ENCODE results near the gene FREY1. TPM values are rescaled to one million over a fixed set of nuclear protein-coding genes. Genes with fewer than 3 reads are reported as not detected.

FREY1 gene
- total RNA-seq, 2 experiments from 2014 or later = 0.73 to 0.88 TPM

- no peak for DNase-seq
- intact Hi-C loops (cut with micrococcal nuclease) = no loop called here
- H3K36me3 Mint-ChIP-seq = no peaks in the 10 kb centered on the region
- CTCF ChIA-PET = interaction anchor here (0.7 to 2.6 kb wide), 2 partner anchors 38 to 84 kb away, joined by 3 to 9 read pairs; no protein-coding TSS in a partner anchor
- no peak overlapping the region for H3K4me3 Mint-ChIP-seq
- peaks cover 8% of the 10 kb centered on the region for H3K27me3 Mint-ChIP-seq
- H3K9me3 Mint-ChIP-seq = no peaks in the 10 kb centered on the region
- no peak overlapping the region for H3K27ac Mint-ChIP-seq
- peaks cover 39% of the 10 kb centered on the region for H3K4me1 Mint-ChIP-seq (ENCODE audit: low read depth)
- POLR2A ChIA-PET = interaction anchor here (2.2 kb wide), 1 partner anchor 9 kb away, joined by 7 read pairs; the partner anchor contains the start of gene PEX16
Measured at GRCh38 chr11:45927332-45927683, 20.2 kb upstream of the FREY1 start.

DNA sequence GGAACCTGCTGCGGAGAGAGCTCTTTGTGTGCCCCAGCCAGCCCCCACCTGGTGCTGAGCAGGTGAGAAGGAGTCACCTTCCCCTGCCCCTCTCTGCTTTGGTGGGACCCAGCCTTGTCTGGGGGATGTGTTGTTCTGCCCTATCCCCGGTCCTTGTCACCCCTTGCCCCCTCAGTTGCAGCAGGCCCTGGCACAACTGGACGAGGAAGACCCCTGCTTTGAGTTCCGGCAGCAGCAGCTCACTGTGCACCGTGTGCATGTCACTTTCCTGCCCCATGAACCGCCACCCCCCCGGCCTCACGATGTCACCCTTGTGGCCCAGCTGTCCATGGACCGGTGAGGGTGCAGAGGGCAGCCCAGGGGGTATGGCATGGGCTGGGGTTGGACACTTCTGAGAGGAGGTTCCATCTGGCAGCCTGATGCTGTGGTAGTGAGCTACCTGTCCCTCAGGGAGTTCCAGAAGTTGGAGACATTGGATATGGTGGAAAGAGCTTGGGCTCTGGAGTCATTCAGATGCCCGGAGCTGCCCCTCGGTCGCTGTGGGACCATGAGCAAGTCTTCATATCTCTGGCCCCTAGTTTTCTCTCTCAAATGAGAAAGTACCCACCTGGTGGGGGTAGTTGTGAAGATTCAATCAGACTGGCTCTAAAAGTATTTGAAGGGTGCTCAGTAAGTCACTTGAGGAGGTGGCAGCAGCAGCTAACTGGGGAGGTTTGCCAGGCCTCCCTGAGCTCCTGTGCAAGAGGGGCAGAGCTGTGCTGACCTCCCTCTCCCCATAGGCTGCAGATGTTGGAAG lies 19.7 kb upstream of the FREY1 start:
- CTCF ChIA-PET = interaction anchor here (0.7 to 2.6 kb wide), 3 partner anchors 39 to 155 kb away, joined by 3 to 9 read pairs (median 3); no protein-coding TSS in a partner anchor
- no peaks in the 10 kb centered on the region for H3K36me3 Mint-ChIP-seq
- peaks cover 39% of the 10 kb centered on the region for H3K4me1 Mint-ChIP-seq (ENCODE audit: low read depth)
- no peaks in the 10 kb centered on the region for H3K9me3 Mint-ChIP-seq
- intact Hi-C loops (cut with micrococcal nuclease) = no loop called here
- H3K27ac Mint-ChIP-seq = no peak overlapping the region
- peaks cover 8% of the 10 kb centered on the region for H3K27me3 Mint-ChIP-seq
- H3K4me3 Mint-ChIP-seq = no peak overlapping the region
- POLR2A ChIA-PET = interaction anchor here (2.2 kb wide), 1 partner anchor 9 kb away, joined by 7 read pairs; the partner anchor contains the start of gene PEX16
- DNase-seq = no peak

- Mint-ChIP-seq H3K9me3 (no peaks in the 10 kb centered on the region), H3K4me1 (ENCODE audit: low read depth) (peaks cover 32% of the 10 kb centered on the region), H3K27me3 (peaks cover 11% of the 10 kb centered on the region), H3K27ac (no peak overlapping the region), H3K36me3 (no peaks in the 10 kb centered on the region), H3K4me3 (no peak overlapping the region)
- ChIA-PET POLR2A (interaction anchor here (0.7 kb wide), 1 partner anchor 123 kb away, joined by 3 read pairs; no protein-coding TSS in a partner anchor), CTCF (interaction anchor here (1.0 to 2.6 kb wide), 2 partner anchors 40 to 154 kb away, joined by 3 to 9 read pairs; no protein-coding TSS in a partner anchor)
- intact Hi-C loops (cut with micrococcal nuclease) = no loop called here
- no peak for DNase-seq
Measured at GRCh38 chr11:45926001-45926401, 18.9 kb upstream of the FREY1 start.

DNA sequence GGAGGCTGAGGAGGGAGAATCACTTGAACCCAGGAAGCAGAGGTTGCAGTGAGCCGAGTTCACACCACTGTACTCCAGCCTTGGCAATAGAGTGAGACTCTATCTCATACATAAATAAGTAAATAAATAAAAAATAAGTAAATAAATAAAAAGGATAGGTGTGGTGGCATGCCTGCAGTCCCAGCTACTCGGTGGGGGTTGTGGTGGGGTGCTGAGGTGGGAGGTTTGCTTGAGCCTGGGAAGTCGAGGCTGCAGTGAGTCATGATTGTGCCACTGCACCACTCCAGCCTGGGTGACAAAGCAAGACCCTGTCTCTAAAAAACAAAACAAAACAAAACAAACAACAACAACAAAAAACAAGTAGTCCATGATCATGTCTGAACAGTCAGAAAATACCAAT lies 18.5 kb upstream of the FREY1 start:
- Mint-ChIP-seq H3K4me1 (ENCODE audit: low read depth) (peaks cover 27% of the 10 kb centered on the region), H3K27me3 (peaks cover 11% of the 10 kb centered on the region), H3K9me3 (no peaks in the 10 kb centered on the region), H3K27ac (no peak overlapping the region), H3K36me3 (no peaks in the 10 kb centered on the region), H3K4me3 (no peak overlapping the region)
- intact Hi-C loops (cut with micrococcal nuclease) = no loop called here
- DNase-seq = no peak
- ChIA-PET CTCF (interaction anchor here (2.6 kb wide), 1 partner anchor 40 kb away, joined by 9 read pairs; no protein-coding TSS in a partner anchor), POLR2A (interaction anchor here (0.7 kb wide), 1 partner anchor 123 kb away, joined by 3 read pairs; no protein-coding TSS in a partner anchor)

DNA sequence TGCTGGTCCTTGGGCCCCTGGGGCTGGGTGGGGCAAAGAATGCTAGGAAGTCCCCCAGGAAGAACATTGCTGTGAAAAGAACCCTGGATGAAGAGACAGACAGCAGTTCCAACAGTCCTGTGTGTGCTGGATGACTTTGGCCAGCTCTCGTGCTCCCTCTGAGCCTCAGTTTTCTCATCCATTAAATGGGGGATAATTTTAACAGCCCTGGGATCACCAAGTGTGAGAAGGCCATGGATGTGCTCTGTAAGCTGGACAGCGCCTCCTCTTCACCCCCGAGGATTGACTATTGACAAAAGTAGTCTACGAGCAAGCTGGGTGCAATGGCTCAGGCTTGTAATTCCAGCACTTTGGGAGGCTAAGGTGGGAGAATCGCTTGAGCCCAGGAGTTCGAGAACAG lies 17.9 kb upstream of the FREY1 start:
- Mint-ChIP-seq H3K9me3 (no peaks in the 10 kb centered on the region), H3K4me1 (ENCODE audit: low read depth) (peaks cover 23% of the 10 kb centered on the region), H3K36me3 (no peaks in the 10 kb centered on the region), H3K27me3 (peaks cover 11% of the 10 kb centered on the region), H3K27ac (no peak overlapping the region), H3K4me3 (no peak overlapping the region)
- POLR2A ChIA-PET = no interaction called here
- DNase-seq = no peak
- CTCF ChIA-PET = interaction anchor here (1.1 kb wide), 1 partner anchor 386 kb away, joined by 3 read pairs; no protein-coding TSS in a partner anchor
- intact Hi-C loops (cut with micrococcal nuclease) = no loop called here

GRCh38 chr11:45924036-45924915 lies 17.2 kb upstream of the FREY1 start:
- CTCF ChIA-PET = interaction anchor here (1.1 kb wide), 1 partner anchor 386 kb away, joined by 3 read pairs; no protein-coding TSS in a partner anchor

GRCh38 chr11:45922425-45923082 lies 15.5 kb upstream of the FREY1 start, which contains the start of gene LARGE2:
Gene LARGE2, plus strand, starts transcription at chr11:45922656. Its CDS starts 227 bp downstream, at chr11:45922883.
- H3K4me3 Mint-ChIP-seq = peak within 1 kb of the TSS; percentile 75
- peaks cover 3% of the 10 kb centered on the region for H3K36me3 Mint-ChIP-seq
- CTCF ChIA-PET = interaction anchor here (0.7 kb wide), 1 partner anchor 20 kb away, joined by 3 read pairs; no protein-coding TSS in a partner anchor
- DNase-seq = no peak
- POLR2A ChIA-PET = no interaction called here
- intact Hi-C loops (cut with micrococcal nuclease) = no loop called here
- peak within 1 kb of the TSS; percentile 49 for H3K27ac Mint-ChIP-seq
- H3K9me3 Mint-ChIP-seq = no peaks in the 10 kb centered on the region
- H3K4me1 Mint-ChIP-seq (ENCODE audit: low read depth) = peaks cover 25% of the 10 kb centered on the region
- H3K27me3 Mint-ChIP-seq = peaks cover 11% of the 10 kb centered on the region

More at GRCh38 chr11:45924036-45924915, 17.2 kb upstream of the FREY1 start:
- H3K27me3 Mint-ChIP-seq = peaks cover 11% of the 10 kb centered on the region
- no peak overlapping the region for H3K27ac Mint-ChIP-seq
- no peaks in the 10 kb centered on the region for H3K36me3 Mint-ChIP-seq
- H3K4me3 Mint-ChIP-seq = peak overlapping the region; percentile 37
- POLR2A ChIA-PET = no interaction called here
- H3K9me3 Mint-ChIP-seq = no peaks in the 10 kb centered on the region
- intact Hi-C loops (cut with micrococcal nuclease) = no loop called here
- peaks cover 19% of the 10 kb centered on the region for H3K4me1 Mint-ChIP-seq (ENCODE audit: low read depth)
- DNase-seq = peak; percentile 6

- no peak for DNase-seq
- peaks cover 3% of the 10 kb centered on the region for H3K36me3 Mint-ChIP-seq
Measured at GRCh38 chr11:45921561-45922424, 14.7 kb upstream of the FREY1 start.

DNA sequence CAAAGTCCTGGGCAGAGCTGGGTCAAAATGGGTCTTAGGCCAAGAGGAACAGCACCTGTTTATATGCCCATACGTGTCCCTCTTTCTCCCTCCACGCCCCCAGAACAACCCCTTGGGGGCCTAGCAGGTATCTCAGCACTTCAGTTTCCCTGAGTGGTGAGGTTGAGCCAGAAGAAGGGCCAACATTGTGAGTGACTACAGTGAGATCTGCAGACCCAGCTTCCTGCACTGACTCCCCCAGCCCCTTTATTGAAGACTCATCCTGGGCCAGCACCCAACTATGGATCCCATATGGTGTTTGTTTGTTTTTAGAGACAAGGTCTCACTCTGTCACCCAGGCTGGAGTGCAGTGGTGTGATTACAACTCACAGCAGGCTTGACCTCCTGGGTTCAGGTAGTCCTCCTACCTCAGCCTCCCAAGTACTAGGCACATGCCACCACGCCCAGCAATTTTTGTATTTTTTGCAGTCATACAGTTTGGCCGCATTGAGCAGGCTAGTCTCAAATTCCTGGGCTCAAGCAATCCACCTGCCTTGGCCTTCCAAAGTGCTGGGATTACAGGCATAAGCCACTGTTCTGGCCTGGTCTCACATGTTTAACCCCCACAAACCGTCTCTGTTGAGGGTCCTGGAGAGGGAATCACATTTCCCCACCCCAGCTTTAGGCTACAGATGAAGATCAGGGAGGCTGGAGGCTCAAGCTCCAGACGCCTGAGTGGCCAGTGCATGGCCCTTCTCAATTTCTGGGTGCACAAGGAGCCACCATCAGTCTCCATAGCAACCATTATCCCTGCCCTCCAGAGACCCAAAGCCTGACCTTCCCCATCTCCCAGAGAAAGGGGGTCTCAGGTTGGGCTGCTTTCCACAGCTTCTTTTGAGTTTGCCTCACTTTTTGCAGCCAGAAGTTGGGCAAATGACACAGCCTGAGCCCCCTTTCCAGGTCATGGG lies 13.7 kb upstream of the FREY1 start:
- intact Hi-C loops (cut with micrococcal nuclease) = no loop called here
- Mint-ChIP-seq H3K27me3 (peaks cover 11% of the 10 kb centered on the region), H3K9me3 (no peaks in the 10 kb centered on the region), H3K36me3 (peaks cover 6% of the 10 kb centered on the region), H3K4me1 (ENCODE audit: low read depth) (peaks cover 29% of the 10 kb centered on the region), H3K27ac (no peak overlapping the region), H3K4me3 (peak overlapping the region; percentile 49)
- no peak for DNase-seq
- CTCF ChIA-PET = interaction anchor here (1.1 to 1.2 kb wide), 2 partner anchors 9 to 44 kb away, joined by 3 read pairs; no protein-coding TSS in a partner anchor
- POLR2A ChIA-PET = no interaction called here

More at GRCh38 chr11:45921561-45922424, 14.7 kb upstream of the FREY1 start:
- H3K27ac Mint-ChIP-seq = no peak overlapping the region
- ChIA-PET POLR2A (no interaction called here), CTCF (interaction anchor here (0.7 to 1.2 kb wide), 3 partner anchors 8 to 43 kb away, joined by 3 read pairs; no protein-coding TSS in a partner anchor)
- peak overlapping the region; percentile 49 for H3K4me3 Mint-ChIP-seq
- peaks cover 21% of the 10 kb centered on the region for H3K4me1 Mint-ChIP-seq (ENCODE audit: low read depth)
- intact Hi-C loops (cut with micrococcal nuclease) = no loop called here
- H3K27me3 Mint-ChIP-seq = peaks cover 11% of the 10 kb centered on the region
- H3K9me3 Mint-ChIP-seq = no peaks in the 10 kb centered on the region
